K562 (cell line): Measurements from ENCODE around the gene PDGFD. TPM values are rescaled to one million over a fixed set of nuclear protein-coding genes. Genes with fewer than 3 reads are reported as not detected.

Experiments
- ATAC-seq: fragments of 200-7000 bp; cut with Tn5 transposase; 3 replicates; pipeline ENCODE4 v1.9.1; 2020; ENCODE audit warnings: moderate library complexity
- BruUV-seq: library from RNA; stranded (reverse); fragments of 400-500 nt; replicated peaks from 2 replicates; lab custom pipeline; 2021; lab: Mats Ljungman, UMichigan
- CTCF ChIA-PET: fragments of 300-600 bp; formaldehyde crosslinking; extraction: SDS; loops from one replicate; lab custom pipeline; 2021; ENCODE audit warnings: low intra/inter-chr PET ratio; lab: Yijun Ruan, JAX
- POLR2A ChIA-PET: fragments of 300-600, 350-650 bp; sonication (Branson Sonifier 250); formaldehyde crosslinking; extraction: SDS; loops from one replicate; lab custom pipeline; 2021; ENCODE audit warnings: antibody characterized with exemption, inconsistent platforms; lab: Yijun Ruan, JAX
- DNase-seq, 4 experiments: peaks; one replicate each; pipeline versions ENCODE4 v3.0.0 to v3.0.0-alpha.2; 2011 to 2018; ENCODE audit warnings: low spot score in 3 of 4, mixed read lengths in 3 of 4; ENCODE audit errors: extremely low read depth in 1 of 4
- FAIRE-seq: peaks from 2 replicates; lab custom pipeline; 2011; peaks lifted over from hg19 to GRCh38; lab: Jason Lieb, UNC
- H2AFZ ChIP-seq: 2 replicates; pipeline ENCODE4 v1.6.0; 2011; ENCODE audit warnings: low read depth, low read length, control low read depth, inconsistent platforms
- H3K27ac ChIP-seq: fragments of 200-600 bp; 3 replicates; pipeline ENCODE4 v1.8.0; 2011; ENCODE audit warnings: low read depth, mild to moderate bottlenecking, control low read depth, inconsistent platforms, low read length, moderate library complexity, mixed read lengths; ENCODE audit errors: extremely low read depth
- H3K27me3 ChIP-seq, 2 experiments: fragments of 300-600 bp in 1 of 2; 2 replicates in 1 of 2; 3 replicates in 1 of 2; pipeline versions ENCODE4 v1.6.0 to v1.8.0; 2011; ENCODE audit warnings: inconsistent platforms in 2 of 2, low read length in 2 of 2, mild to moderate bottlenecking in 1 of 2, mixed read lengths in 1 of 2, moderate library complexity in 1 of 2; ENCODE audit not compliant: control insufficient read depth in 2 of 2, insufficient read depth in 2 of 2
- H3K36me3 ChIP-seq: fragments of 300-600 bp; 3 replicates; pipeline ENCODE4 v1.8.0; 2011; ENCODE audit warnings: mild to moderate bottlenecking, low read length, inconsistent platforms; ENCODE audit not compliant: control insufficient read depth, insufficient read depth
- H3K4me1 ChIP-seq, 2 experiments: fragments of 200-600 bp in 1 of 2; replicated peaks in 1 of 2; 2 replicates in 1 of 2; 3 replicates in 1 of 2; pipeline versions ENCODE4 v1.5.1 to v1.8.0; 2011; ENCODE audit warnings: inconsistent platforms in 2 of 2, low read length in 2 of 2, mild to moderate bottlenecking in 1 of 2, mixed read lengths in 1 of 2, moderate library complexity in 1 of 2; ENCODE audit not compliant: control insufficient read depth in 2 of 2, insufficient read depth in 2 of 2
- H3K4me2 ChIP-seq: 2 replicates; pipeline ENCODE4 v1.6.1; 2011; ENCODE audit warnings: low read length, control low read depth, inconsistent platforms, mixed read lengths; ENCODE audit not compliant: insufficient read depth
- H3K4me3 ChIP-seq: fragments of 200-600 bp; sonication (generic), shearing (Covaris generic); 2 replicates; pipeline ENCODE4 v1.5.1; 2016; ENCODE audit warnings: control low read depth, inconsistent platforms
- H3K79me2 ChIP-seq: fragments of 200-600 bp; 3 replicates; pipeline ENCODE4 v1.8.0; 2011; ENCODE audit warnings: low read length, inconsistent platforms; ENCODE audit not compliant: control insufficient read depth, insufficient read depth
- H3K9ac ChIP-seq, 2 experiments: 2 replicates each; pipeline versions ENCODE4 v1.6.0 to v1.6.1; 2011; ENCODE audit warnings: low read depth in 2 of 2, low read length in 2 of 2, control low read depth in 1 of 2, inconsistent platforms in 1 of 2, mild to moderate bottlenecking in 1 of 2, mixed read lengths in 1 of 2; ENCODE audit not compliant: insufficient read depth in 1 of 2
- H3K9me1 ChIP-seq: one replicate; pipeline ENCODE4 v1.6.0; 2011; ENCODE audit warnings: inconsistent platforms, mild to moderate bottlenecking, low read length, moderate library complexity; ENCODE audit not compliant: control insufficient read depth, insufficient read depth
- H3K9me3 ChIP-seq: replicated peaks from 2 replicates; pipeline ENCODE4 v1.5.1; 2011; ENCODE audit warnings: low read depth, low read length, inconsistent platforms; ENCODE audit not compliant: control insufficient read depth, insufficient read depth
- H4K20me1 ChIP-seq: replicated peaks from 2 replicates; pipeline ENCODE4 v1.6.1; 2011; ENCODE audit warnings: low read length, inconsistent platforms, mixed read lengths; ENCODE audit not compliant: control insufficient read depth, insufficient read depth
- CSDE1 ChIP-seq, 2 experiments: fragments of 450-650 bp; IDR thresholded peaks; 2 replicates each; pipeline ENCODE4 v1.6.1; 2016; ENCODE audit warnings: mild to moderate bottlenecking in 1 of 2
- ELF4 ChIP-seq: fragments of 450-650 bp; formaldehyde crosslinking; IDR thresholded peaks from 2 replicates; pipeline ENCODE4 v1.4.0; 2022; ENCODE audit warnings: missing genetic modification characterization
- SNRNP70 ChIP-seq: fragments of 200-400 bp; formaldehyde crosslinking; optimal IDR thresholded peaks from 2 replicates; pipeline ENCODE3; 2017; ENCODE audit warnings: low read depth, low read length
- SRF ChIP-seq, 2 experiments: fragments of 250-450, 450-650 bp in 1 of 2; sonication (Bioruptor Pico) in 1 of 2; sonication (generic) in 1 of 2; formaldehyde crosslinking; IDR thresholded peaks; 2 replicates each; pipeline versions ENCODE4 v1.5.0 to v1.5.1; 2020 to 2022; ENCODE audit warnings: mild to moderate bottlenecking in 1 of 2, missing genetic modification reagents in 1 of 2
- STAT5B ChIP-seq: fragments of 250-450 bp; sonication (Bioruptor Pico); IDR thresholded peaks from 2 replicates; pipeline ENCODE4 v1.8.0; 2021; ENCODE audit warnings: mild to moderate bottlenecking, inconsistent platforms
- ZNF324 ChIP-seq: fragments of 250-450 bp; sonication (Bioruptor Pico); IDR thresholded peaks from 2 replicates; pipeline ENCODE4 v1.4.0; 2020; ENCODE audit warnings: mild to moderate bottlenecking
- ZNF583 ChIP-seq: fragments of 250-450 bp; sonication (Bioruptor Pico); IDR thresholded peaks from 2 replicates; pipeline ENCODE4 v1.4.0; 2020
- WGBS: fragments of 100-300 bp; shearing (Covaris generic); methylation state at CpG from one replicate; pipeline ENCODE4 v1.1.6; 2016; ENCODE audit warnings: low coverage, mixed read lengths; ENCODE audit not compliant: insufficient coverage; ENCODE audit errors: missing lambda C conversion rate; 5-methylcytosine and 5-hydroxymethylcytosine counted together
- in situ Hi-C: fragments of 300-500 bp; cut with MboI; formaldehyde crosslinking; loops from 4 replicates; pipeline ENCODE4 v1.15.0; 2018; ENCODE audit warnings: inconsistent platforms, mixed read lengths
- intact Hi-C: fragments of 100-400 bp; cut with micrococcal nuclease; formaldehyde crosslinking; loops from 2 replicates; pipeline ENCODE4 v1.14.2; 2022
- polyA plus RNA-seq, 8 experiments: library from polyadenylated mRNA; depleted of rRNA in 4 of 8; stranded (reverse) in 5 of 8; unstranded in 3 of 8; fragments of >200 nt; fragmentation: Nextera tagmentation in 2 of 8; fragmentation: Illumina TruSeq in 1 of 8; extraction: Ambion mirVana in 2 of 8; extraction: Trizol in 1 of 8; gene quantifications; 2 replicates each; pipeline versions ENCODE4 v1.2.1 to v1.2.3, GENCODE V29; 2011 to 2014; ENCODE audit warnings: inconsistent platforms in 1 of 8, missing spikeins in 1 of 8
- total RNA-seq, 7 experiments: library from RNA; depleted of rRNA in 6 of 7; stranded (reverse); fragments of >200 nt in 6 of 7; fragmentation: Illumina TruSeq in 2 of 7; extraction: Trizol in 2 of 7; gene quantifications; 2 replicates each; pipeline versions ENCODE4 v1.2.1 to v1.2.3, GENCODE V29; 2011 to 2021; ENCODE audit warnings: low replicate concordance in 1 of 7
- TF ChIP-seq, protein P1 (sequence below), 2 experiments: fragments of 450-650 bp; IDR thresholded peaks; 2 replicates each; pipeline ENCODE4 v1.6.1; 2016; ENCODE audit warnings: mild to moderate bottlenecking in 2 of 2, borderline replicate concordance in 1 of 2, low read depth in 1 of 2, moderate library complexity in 1 of 2
- TF ChIP-seq, protein P2 (sequence below): fragments of 250-450 bp; sonication (Bioruptor Pico); IDR thresholded peaks from 2 replicates; pipeline ENCODE4 v1.9.0; 2021; ENCODE audit warnings: mild to moderate bottlenecking, inconsistent platforms

Gene PDGFD
- total and polyA plus RNA-seq, 9 of the 15 experiments (the other 6 are each of a cell fraction or from before 2014, with no cell fraction given) = 0.11 TPM; not detected in 8

DNA sequence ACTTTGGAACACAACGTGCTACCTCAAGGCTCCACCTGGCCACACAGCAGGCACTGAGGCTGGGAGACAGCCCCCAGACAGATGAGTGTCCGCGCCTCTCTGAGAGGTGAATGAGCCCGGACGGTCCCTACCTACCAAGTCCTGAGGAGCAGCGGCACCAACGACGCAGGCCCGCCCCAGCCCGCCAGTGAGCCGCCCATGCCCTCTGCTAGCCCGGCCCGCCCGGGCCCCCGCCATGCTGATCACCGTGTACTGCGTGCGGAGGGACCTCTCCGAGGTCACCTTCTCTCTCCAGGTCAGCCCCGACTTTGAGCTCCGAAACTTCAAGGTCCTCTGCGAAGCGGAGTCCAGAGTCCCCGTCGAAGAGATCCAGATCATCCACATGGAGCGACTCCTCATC lies 127.4 kb downstream of the PDGFD start, which contains the start of gene DDI1:
DDI1 (plus strand) TSS at position 53 of the 400 bp plus-strand sequence; CDS start at position 236, 183 bp downstream.
- no peaks in the 10 kb centered on the region for H3K9me1 ChIP-seq
- no peak within 1 kb of the TSS for H3K4me2 ChIP-seq
- ATAC-seq (no peak), FAIRE-seq (no peak), DNase-seq (peak in 1 of 4 experiments; percentile 6)
- WGBS = 3% methylated on average over 20 of the region's 26 CpGs
- ChIA-PET POLR2A (no interaction called here), CTCF (no interaction called here)
- intact Hi-C loops = no loop called here
- H3K27me3 ChIP-seq = no peaks in the 10 kb centered on the region
- H4K20me1 ChIP-seq = no peaks in the 10 kb centered on the region
- no peaks in the 10 kb centered on the region for H3K36me3 ChIP-seq
- no peaks in the 10 kb centered on the region; the same call in 1 of the 2 replicates for H3K9me3 ChIP-seq
- TF ChIP-seq STAT5B (no peak), CSDE1 (IDR thresholded peaks at IDR 0.05) (no peak), ZNF583 (no peak), ZNF324 (CRISPR knock-in tag) (no peak), ELF4 (CRISPR knock-in tag) (no peak), SRF (CRISPR knock-in tag; IDR thresholded peaks at IDR 0.05) (no peak), SNRNP70 (no peak)
- TF ChIP-seq, protein P1, sequence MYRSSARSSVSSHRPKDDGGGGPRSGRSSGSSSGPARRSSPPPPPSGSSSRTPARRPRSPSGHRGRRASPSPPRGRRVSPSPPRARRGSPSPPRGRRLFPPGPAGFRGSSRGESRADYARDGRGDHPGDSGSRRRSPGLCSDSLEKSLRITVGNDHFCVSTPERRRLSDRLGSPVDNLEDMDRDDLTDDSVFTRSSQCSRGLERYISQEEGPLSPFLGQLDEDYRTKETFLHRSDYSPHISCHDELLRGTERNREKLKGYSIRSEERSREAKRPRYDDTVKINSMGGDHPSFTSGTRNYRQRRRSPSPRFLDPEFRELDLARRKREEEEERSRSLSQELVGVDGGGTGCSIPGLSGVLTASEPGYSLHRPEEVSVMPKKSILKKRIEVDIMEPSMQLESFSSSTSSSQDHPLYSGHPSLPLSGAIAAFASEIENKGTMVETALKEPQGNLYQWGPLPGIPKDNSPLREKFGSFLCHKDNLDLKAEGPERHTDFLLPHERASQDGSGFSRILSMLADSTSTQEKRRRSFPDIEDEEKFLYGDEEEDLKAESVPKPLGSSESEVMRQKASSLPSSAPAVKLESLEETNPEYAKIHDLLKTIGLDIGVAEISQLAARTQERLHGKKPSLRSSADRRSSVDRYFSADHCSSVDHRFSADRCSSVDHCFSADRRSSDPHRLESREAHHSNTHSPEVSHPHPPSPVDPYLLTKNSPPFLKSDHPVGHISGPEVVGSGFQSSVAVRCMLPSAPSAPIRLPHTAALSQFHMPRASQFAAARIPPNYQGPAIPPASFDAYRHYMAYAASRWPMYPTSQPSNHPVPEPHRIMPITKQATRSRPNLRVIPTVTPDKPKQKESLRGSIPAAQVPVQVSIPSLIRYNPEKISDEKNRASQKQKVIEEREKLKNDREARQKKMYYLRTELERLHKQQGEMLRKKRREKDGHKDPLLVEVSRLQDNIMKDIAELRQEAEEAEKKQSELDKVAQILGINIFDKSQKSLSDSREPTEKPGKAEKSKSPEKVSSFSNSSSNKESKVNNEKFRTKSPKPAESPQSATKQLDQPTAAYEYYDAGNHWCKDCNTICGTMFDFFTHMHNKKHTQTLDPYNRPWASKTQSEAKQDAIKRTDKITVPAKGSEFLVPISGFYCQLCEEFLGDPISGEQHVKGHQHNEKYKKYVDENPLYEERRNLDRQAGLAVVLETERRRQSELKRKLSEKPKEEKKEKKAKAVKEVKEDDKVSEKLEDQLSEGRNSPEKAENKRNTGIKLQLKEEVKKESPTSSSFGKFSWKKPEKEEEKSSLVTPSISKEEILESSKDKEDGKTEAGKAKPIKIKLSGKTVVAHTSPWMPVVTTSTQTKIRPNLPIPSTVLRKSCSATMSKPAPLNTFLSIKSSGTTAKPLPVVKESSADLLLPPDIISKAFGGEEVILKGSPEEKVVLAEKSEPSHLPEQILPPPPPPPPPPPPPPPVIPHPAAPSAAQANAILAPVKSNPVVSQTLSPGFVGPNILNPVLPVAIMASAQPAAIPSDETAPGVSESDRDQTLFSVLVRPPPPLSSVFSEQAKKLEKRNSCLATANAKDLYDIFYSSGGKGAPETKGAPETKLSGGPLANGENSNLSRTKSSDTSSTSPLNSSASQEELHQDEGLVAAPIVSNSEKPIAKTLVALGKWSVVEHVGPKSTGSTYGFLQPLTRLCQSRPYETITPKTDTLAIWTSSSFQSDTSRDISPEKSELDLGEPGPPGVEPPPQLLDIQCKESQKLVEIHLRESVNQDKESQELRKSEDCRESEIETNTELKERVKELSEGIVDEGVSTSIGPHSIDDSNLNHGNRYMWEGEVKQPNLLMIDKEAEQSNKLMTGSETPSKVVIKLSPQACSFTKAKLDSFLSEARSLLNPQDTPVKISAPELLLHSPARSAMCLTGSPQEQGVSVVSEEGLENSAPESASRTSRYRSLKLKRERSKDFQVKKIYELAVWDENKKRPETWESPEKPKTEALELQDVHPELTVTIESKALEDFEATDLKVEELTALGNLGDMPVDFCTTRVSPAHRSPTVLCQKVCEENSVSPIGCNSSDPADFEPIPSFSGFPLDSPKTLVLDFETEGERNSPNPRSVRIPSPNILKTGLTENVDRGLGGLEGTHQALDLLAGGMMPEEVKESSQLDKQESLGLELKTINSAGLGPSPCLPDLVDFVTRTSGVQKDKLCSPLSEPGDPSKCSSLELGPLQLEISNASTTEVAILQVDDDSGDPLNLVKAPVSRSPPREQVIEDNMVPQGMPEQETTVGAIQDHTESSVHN (IDR thresholded peaks at IDR 0.05; ENCODE audit: borderline replicate concordance in 1 of 2, low read depth in 1 of 2) = no peak
- TF ChIP-seq, protein P2, sequence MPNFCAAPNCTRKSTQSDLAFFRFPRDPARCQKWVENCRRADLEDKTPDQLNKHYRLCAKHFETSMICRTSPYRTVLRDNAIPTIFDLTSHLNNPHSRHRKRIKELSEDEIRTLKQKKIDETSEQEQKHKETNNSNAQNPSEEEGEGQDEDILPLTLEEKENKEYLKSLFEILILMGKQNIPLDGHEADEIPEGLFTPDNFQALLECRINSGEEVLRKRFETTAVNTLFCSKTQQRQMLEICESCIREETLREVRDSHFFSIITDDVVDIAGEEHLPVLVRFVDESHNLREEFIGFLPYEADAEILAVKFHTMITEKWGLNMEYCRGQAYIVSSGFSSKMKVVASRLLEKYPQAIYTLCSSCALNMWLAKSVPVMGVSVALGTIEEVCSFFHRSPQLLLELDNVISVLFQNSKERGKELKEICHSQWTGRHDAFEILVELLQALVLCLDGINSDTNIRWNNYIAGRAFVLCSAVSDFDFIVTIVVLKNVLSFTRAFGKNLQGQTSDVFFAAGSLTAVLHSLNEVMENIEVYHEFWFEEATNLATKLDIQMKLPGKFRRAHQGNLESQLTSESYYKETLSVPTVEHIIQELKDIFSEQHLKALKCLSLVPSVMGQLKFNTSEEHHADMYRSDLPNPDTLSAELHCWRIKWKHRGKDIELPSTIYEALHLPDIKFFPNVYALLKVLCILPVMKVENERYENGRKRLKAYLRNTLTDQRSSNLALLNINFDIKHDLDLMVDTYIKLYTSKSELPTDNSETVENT (CRISPR knock-in tag) = no peak
- TF ChIP-seq, all 486 proteins: peak for 0
- H3K79me2 ChIP-seq = no peaks in the 10 kb centered on the region
- no peak within 1 kb of the TSS for H3K4me3 ChIP-seq
- H3K27ac ChIP-seq = no peak within 1 kb of the TSS
- no peaks in the 10 kb centered on the region for H3K4me1 ChIP-seq
- no TSS peak for BruUV-seq
- in situ Hi-C loops = no loop called here
- no peak within 1 kb of the TSS for H2AFZ ChIP-seq
- H3K9ac ChIP-seq = no peak within 1 kb of the TSS
